Ishikawa (cell line): ENCODE data around the gene TRIP13.

Experiments used
- CEBPB ChIP-seq: IDR thresholded peaks from 2 replicates; pipeline ENCODE4 v1.6.1; 2012
- CREB1 ChIP-seq: IDR thresholded peaks from 2 replicates; pipeline ENCODE4 v1.6.1; 2012; ENCODE audit warnings: low read depth
- EGR1 ChIP-seq: IDR thresholded peaks from 2 replicates; pipeline ENCODE4 v1.6.1; 2012
- EP300 ChIP-seq: IDR thresholded peaks from 2 replicates; pipeline ENCODE4 v1.6.1; 2012; ENCODE audit warnings: borderline replicate concordance
- MAX ChIP-seq: IDR thresholded peaks from 2 replicates; pipeline ENCODE4 v1.6.1; 2012
- NFIC ChIP-seq: IDR thresholded peaks from 2 replicates; pipeline ENCODE4 v1.6.1; 2012
- RAD21 ChIP-seq: IDR thresholded peaks from 2 replicates; pipeline ENCODE4 v1.6.1; 2012; ENCODE audit warnings: low read depth
- REST ChIP-seq: IDR thresholded peaks from 2 replicates; pipeline ENCODE4 v1.6.1; 2012; ENCODE audit warnings: low read depth, mild to moderate bottlenecking
- TAF1 ChIP-seq: IDR thresholded peaks from 2 replicates; pipeline ENCODE4 v1.6.1; 2012; ENCODE audit warnings: low read depth, mild to moderate bottlenecking
- TCF12 ChIP-seq: IDR thresholded peaks from 2 replicates; pipeline ENCODE4 v1.6.1; 2012; ENCODE audit warnings: low read depth
- TEAD4 ChIP-seq: IDR thresholded peaks from 2 replicates; pipeline ENCODE4 v1.6.1; 2012
- USF1 ChIP-seq: IDR thresholded peaks from 2 replicates; pipeline ENCODE4 v1.6.1; 2012
- YY1 ChIP-seq: IDR thresholded peaks from 2 replicates; pipeline ENCODE4 v1.6.1; 2012; ENCODE audit warnings: low read depth

DNA sequence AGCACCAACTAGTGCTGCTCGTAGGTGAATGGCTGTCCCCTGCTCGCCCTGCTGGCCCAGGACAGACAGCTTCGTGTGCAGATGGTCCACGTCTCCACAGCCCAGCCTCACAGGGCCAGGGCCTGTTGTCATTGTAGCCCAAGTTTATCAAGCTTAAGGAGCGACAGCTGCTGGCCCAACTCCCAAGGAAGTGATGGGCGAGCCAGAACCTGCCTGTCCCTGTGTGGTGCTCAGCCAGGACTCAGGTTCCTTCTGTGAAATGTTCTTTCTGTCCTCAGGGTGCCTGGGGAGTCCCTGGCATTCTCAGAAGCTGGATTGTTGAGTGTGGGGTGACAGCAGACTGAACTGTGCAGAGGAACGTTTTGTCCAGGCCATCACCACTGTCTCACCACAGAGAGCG is 16.4 kb downstream of the TRIP13 start:
- TF ChIP-seq REST (no peak), NFIC (no peak), CREB1 (no peak), YY1 (no peak), TAF1 (no peak), RAD21 (no peak), EGR1 (no peak), EP300 (no peak), MAX (no peak), TEAD4 (no peak), TCF12 (no peak), CEBPB (no peak), USF1 (no peak)
